ENCODE data around the gene VIT.

The VIT gene

GRCh38 chr2:36701391-36701795 is 4.9 kb downstream of the VIT start:
- Histone ChIP-seq H3K79me2 (ENCODE audit: low read length) (no peaks in the 10 kb centered on the region), H3K9me3 (replicated peaks; ENCODE audit: insufficient read depth, low read length) (no peaks in the 10 kb centered on the region), H3K9ac (ENCODE audit: low read length) (no peak overlapping the region), H3K4me2 (ENCODE audit: low read depth, low read length) (no peak overlapping the region), H3K27me3 (replicated peaks; ENCODE audit: insufficient read depth, low read length) (no peaks in the 10 kb centered on the region), H4K20me1 (ENCODE audit: insufficient read depth, low read length) (no peaks in the 10 kb centered on the region), H3K4me3 (ENCODE audit: low read length) (no peak overlapping the region), H3K27ac (ENCODE audit: low read length) (no peak overlapping the region), H3K4me1 (ENCODE audit: low read length) (no peaks in the 10 kb centered on the region), H3K36me3 (replicated peaks; ENCODE audit: insufficient read depth, low read length) (no peaks in the 10 kb centered on the region), H2AFZ (ENCODE audit: low read length) (no peak overlapping the region), H3K9me2 (replicated peaks; ENCODE audit: insufficient read depth, low read length) (no peaks in the 10 kb centered on the region), H3F3A (ENCODE audit: insufficient read depth, low read length) (no peaks in the 10 kb centered on the region)
- no peak for TF ChIP-seq CTCF (IDR thresholded peaks at IDR 0.05; ENCODE audit: low read length)
- TF ChIP-seq EZH2 (optimal IDR thresholded peaks at IDR 0.05; ENCODE audit: low read depth, low read length): no peak
- no peak for TF ChIP-seq EZH2phosphoT487 (IDR thresholded peaks at IDR 0.05; ENCODE audit: low read length)
- no peak for DNase-seq

- H3K27ac ChIP-seq (ENCODE audit: low read length): no peak overlapping the region
- DNase-seq: no peak
- H3K4me2 ChIP-seq (ENCODE audit: low read depth, low read length): no peak overlapping the region
- no peaks in the 10 kb centered on the region for H3K27me3 ChIP-seq (replicated peaks; ENCODE audit: insufficient read depth, low read length)
- H2AFZ ChIP-seq (ENCODE audit: low read length): no peak overlapping the region
- no peaks in the 10 kb centered on the region for H3K79me2 ChIP-seq (ENCODE audit: low read length)
- TF ChIP-seq EZH2 (optimal IDR thresholded peaks at IDR 0.05; ENCODE audit: low read depth, low read length) (no peak), CTCF (IDR thresholded peaks at IDR 0.05; ENCODE audit: low read length) (no peak), EZH2phosphoT487 (IDR thresholded peaks at IDR 0.05; ENCODE audit: low read length) (no peak)
- H3K9me3 ChIP-seq (replicated peaks; ENCODE audit: insufficient read depth, low read length): no peaks in the 10 kb centered on the region
- H3K4me3 ChIP-seq (ENCODE audit: low read length): no peak overlapping the region
- no peaks in the 10 kb centered on the region for H3K9me2 ChIP-seq (replicated peaks; ENCODE audit: insufficient read depth, low read length)
- H3F3A ChIP-seq (ENCODE audit: insufficient read depth, low read length): no peaks in the 10 kb centered on the region
- no peaks in the 10 kb centered on the region for H3K36me3 ChIP-seq (replicated peaks; ENCODE audit: insufficient read depth, low read length)
- no peak overlapping the region for H3K9ac ChIP-seq (ENCODE audit: low read length)
- H4K20me1 ChIP-seq (ENCODE audit: insufficient read depth, low read length): no peaks in the 10 kb centered on the region
- no peaks in the 10 kb centered on the region for H3K4me1 ChIP-seq (ENCODE audit: low read length)
Measured at GRCh38 chr2:36701918-36702317, 5.4 kb downstream of the VIT start.

- H3K27ac ChIP-seq (ENCODE audit: low read length): no peak overlapping the region
- H3K4me2 ChIP-seq (ENCODE audit: low read depth, low read length): no peak overlapping the region
- H3K9ac ChIP-seq (ENCODE audit: low read length): no peak overlapping the region
- H3F3A ChIP-seq (ENCODE audit: insufficient read depth, low read length): no peaks in the 10 kb centered on the region
- H3K79me2 ChIP-seq (ENCODE audit: low read length): no peaks in the 10 kb centered on the region
- no peaks in the 10 kb centered on the region for H3K27me3 ChIP-seq (replicated peaks; ENCODE audit: insufficient read depth, low read length)
- H3K9me2 ChIP-seq (replicated peaks; ENCODE audit: insufficient read depth, low read length): no peaks in the 10 kb centered on the region
- no peaks in the 10 kb centered on the region for H3K9me3 ChIP-seq (replicated peaks; ENCODE audit: insufficient read depth, low read length)
- H3K4me1 ChIP-seq (ENCODE audit: low read length): no peaks in the 10 kb centered on the region
- no peaks in the 10 kb centered on the region for H3K36me3 ChIP-seq (replicated peaks; ENCODE audit: insufficient read depth, low read length)
- no peak overlapping the region for H3K4me3 ChIP-seq (ENCODE audit: low read length)
- no peak for DNase-seq
- no peaks in the 10 kb centered on the region for H4K20me1 ChIP-seq (ENCODE audit: insufficient read depth, low read length)
- no peak overlapping the region for H2AFZ ChIP-seq (ENCODE audit: low read length)
- TF ChIP-seq EZH2 (optimal IDR thresholded peaks at IDR 0.05; ENCODE audit: low read depth, low read length): no peak
- TF ChIP-seq CTCF (IDR thresholded peaks at IDR 0.05; ENCODE audit: low read length): no peak
- no peak for TF ChIP-seq EZH2phosphoT487 (IDR thresholded peaks at IDR 0.05; ENCODE audit: low read length)
Measured at GRCh38 chr2:36702781-36703180, 6.3 kb downstream of the VIT start.
